Measurements from ENCODE around the gene SYAP1. TPM values are rescaled to one million over a fixed set of nuclear protein-coding genes. Genes with fewer than 3 reads are reported as not detected.

The SYAP1 gene
- total and polyA plus RNA-seq, 10 of the 15 experiments (the other 5 are each of a cell fraction or from before 2014, with no cell fraction given) = 5.9 to 29.9 (median 16.2) TPM

- TF ChIP-seq ZBTB4 (CRISPR knock-in tag; IDR thresholded peaks at IDR 0.05) (no peak), POLR2A (IDR thresholded peaks at IDR 0.05; ENCODE audit: low read depth, low read length) (peak; percentile 82)
Measured at GRCh38 chrX:16712548-16713155, 6.8 kb upstream of the SYAP1 start, which contains the start of gene CTPS2 (continued).

GRCh38 chrX:16714504-16714903 is 4.9 kb upstream of the SYAP1 start:
- no peak overlapping the region for H3K9ac ChIP-seq (ENCODE audit: control insufficient read depth, insufficient read depth, low read length)
- H4K20me1 ChIP-seq (ENCODE audit: control insufficient read depth, insufficient read depth) = no peaks in the 10 kb centered on the region
- RAD21 ChIA-PET (ENCODE audit: unreplicated experiment) = no interaction called here
- POLR2A ChIA-PET = no interaction called here
- SMC1A ChIA-PET (ENCODE audit: uncharacterized antibody, unreplicated experiment) = no interaction called here
- H3K79me2 ChIP-seq (ENCODE audit: control insufficient read depth, insufficient read depth, low read length) = peaks cover 7% of the 10 kb centered on the region
- H3K27me3 ChIP-seq (replicated peaks in 1 of 2; ENCODE audit: control insufficient read depth in 2 of 2, insufficient read depth in 2 of 2, low read length in 1 of 2) = no peaks in the 10 kb centered on the region
- in situ Hi-C loops (cut with MboI) = no loop called here
- H3K4me2 ChIP-seq (ENCODE audit: control insufficient read depth, insufficient read depth) = no peak overlapping the region
- FAIRE-seq = no peak
- no peak overlapping the region for H3K4me3 ChIP-seq
- DNase-seq (ENCODE audit: low read depth, low spot score) = no peak
- ATAC-seq = no peak
- TF ChIP-seq E2F4 (IDR thresholded peaks at IDR 0.05; ENCODE audit: low read depth, low read length) = no peak
- no peak for TF ChIP-seq TAF1 (IDR thresholded peaks at IDR 0.05; ENCODE audit: borderline replicate concordance, low read depth, low read length)
- no peak for TF ChIP-seq EED (IDR thresholded peaks at IDR 0.05; ENCODE audit: low read depth)
- TF ChIP-seq, protein P1, sequence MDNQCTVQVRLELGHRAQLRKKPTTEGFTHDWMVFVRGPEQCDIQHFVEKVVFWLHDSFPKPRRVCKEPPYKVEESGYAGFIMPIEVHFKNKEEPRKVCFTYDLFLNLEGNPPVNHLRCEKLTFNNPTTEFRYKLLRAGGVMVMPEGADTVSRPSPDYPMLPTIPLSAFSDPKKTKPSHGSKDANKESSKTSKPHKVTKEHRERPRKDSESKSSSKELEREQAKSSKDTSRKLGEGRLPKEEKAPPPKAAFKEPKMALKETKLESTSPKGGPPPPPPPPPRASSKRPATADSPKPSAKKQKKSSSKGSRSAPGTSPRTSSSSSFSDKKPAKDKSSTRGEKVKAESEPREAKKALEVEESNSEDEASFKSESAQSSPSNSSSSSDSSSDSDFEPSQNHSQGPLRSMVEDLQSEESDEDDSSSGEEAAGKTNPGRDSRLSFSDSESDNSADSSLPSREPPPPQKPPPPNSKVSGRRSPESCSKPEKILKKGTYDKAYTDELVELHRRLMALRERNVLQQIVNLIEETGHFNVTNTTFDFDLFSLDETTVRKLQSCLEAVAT (IDR thresholded peaks at IDR 0.05) = no peak
- TF ChIP-seq EP300 (IDR thresholded peaks at IDR 0.05; ENCODE audit: borderline replicate concordance in 1 of 2, control insufficient read depth in 1 of 2, low read depth in 2 of 2, low read length in 2 of 2) = no peak
- TF ChIP-seq BMI1 (IDR thresholded peaks at IDR 0.05; ENCODE audit: borderline replicate concordance) = no peak
- TF ChIP-seq BRCA1 (IDR thresholded peaks at IDR 0.05; ENCODE audit: low read depth, low read length) = no peak
- no peak for TF ChIP-seq ZZZ3 (IDR thresholded peaks at IDR 0.05; ENCODE audit: control insufficient read depth, insufficient read length, low read depth)
- TF ChIP-seq NFXL1 (IDR thresholded peaks at IDR 0.05; ENCODE audit: borderline replicate concordance) = no peak
- no peak for TF ChIP-seq TCF3 (IDR thresholded peaks at IDR 0.05; ENCODE audit: borderline replicate concordance, insufficient read depth, low read depth, low read length)
- TF ChIP-seq, protein P2, sequence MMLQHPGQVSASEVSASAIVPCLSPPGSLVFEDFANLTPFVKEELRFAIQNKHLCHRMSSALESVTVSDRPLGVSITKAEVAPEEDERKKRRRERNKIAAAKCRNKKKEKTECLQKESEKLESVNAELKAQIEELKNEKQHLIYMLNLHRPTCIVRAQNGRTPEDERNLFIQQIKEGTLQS (IDR thresholded peaks at IDR 0.05; ENCODE audit: borderline replicate concordance, extremely low read depth, low read depth, low read length) = no peak
- H2AFZ ChIP-seq (ENCODE audit: control insufficient read depth, low read depth, low read length) = no peak overlapping the region
- no peaks in the 10 kb centered on the region for H3K36me3 ChIP-seq (ENCODE audit: control insufficient read depth in 2 of 2, insufficient read depth in 2 of 2, low read length in 1 of 2)
- no peaks in the 10 kb centered on the region for H3K9me3 ChIP-seq (replicated peaks; ENCODE audit: control insufficient read depth, insufficient read depth, low read length)
- no peaks in the 10 kb centered on the region for H3K4me1 ChIP-seq (ENCODE audit: control insufficient read depth, insufficient read depth, low read length)
- WGBS (ENCODE audit: insufficient coverage, insufficient replicate concordance, low lambda C conversion rate, missing lambda C conversion rate) = 39% methylated on average over 8 of the region's 8 CpGs
- BruUV-seq (replicated peaks) = no TSS peak
- CTCF ChIA-PET = no interaction called here
- intact Hi-C loops (cut with micrococcal nuclease; ENCODE audit: unreplicated experiment) = no loop called here
- no peak overlapping the region for H3K27ac ChIP-seq (ENCODE audit: control insufficient read depth, insufficient read depth)
